HG02885 (cell line): ENCODE data around the gene MTM1.

ENCODE experiments used
- ATAC-seq: cut with Tn5 transposase; IDR thresholded peaks from one replicate; pipeline ENCODE4 v1.9.1; 2021; ENCODE audit warnings: mild to moderate bottlenecking; ENCODE audit not compliant: unreplicated experiment, poor library complexity

Gene MTM1

GRCh38 chrX:150700107-150700506 is 131.7 kb downstream of the MTM1 start:
- ATAC-seq = no peak

GRCh38 chrX:150701377-150701776 is 133.0 kb downstream of the MTM1 start:
- no peak for ATAC-seq

GRCh38 chrX:150702966-150703694 is 134.7 kb downstream of the MTM1 start:
- no peak for ATAC-seq

- no peak for ATAC-seq
Measured at GRCh38 chrX:150703695-150703974, 135.2 kb downstream of the MTM1 start.

GRCh38 chrX:150704030-150704613 is 135.7 kb downstream of the MTM1 start:
- no peak for ATAC-seq

- ATAC-seq = no peak
Measured at GRCh38 chrX:150712619-150713018, 144.2 kb downstream of the MTM1 start.

- ATAC-seq = no peak
Measured at GRCh38 chrX:150715184-150715583, 146.8 kb downstream of the MTM1 start.

GRCh38 chrX:150719621-150720020 is 151.2 kb downstream of the MTM1 start:
- no peak for ATAC-seq
